HepG2 (cell line): ENCODE measurements around the gene MIR17HG. TPM values are rescaled to one million over a fixed set of nuclear protein-coding genes. Genes with fewer than 3 reads are reported as not detected.
A peak's percentile ranks its signal among the peaks of the same experiment; 100 is the strongest.

Experiments
- ATAC-seq: fragments of 200-7000 bp; cut with Tn5 transposase; 3 replicates; pipeline ENCODE4 v1.9.1; 2020; ENCODE audit warnings: mild to moderate bottlenecking, moderate library complexity
- BruUV-seq: library from RNA; stranded (reverse); fragments of 400-500 nt; replicated peaks from 2 replicates; lab custom pipeline; 2021; lab: Mats Ljungman, UMichigan
- CTCF ChIA-PET: fragments of 300-600 bp; formaldehyde crosslinking; extraction: SDS; loops from one replicate; lab custom pipeline; 2021; ENCODE audit warnings: low total read pairs, inconsistent platforms, low intra/inter-chr PET ratio; lab: Yijun Ruan, JAX
- POLR2A ChIA-PET: fragments of 350-600 bp; sonication (Branson Sonifier 250); formaldehyde crosslinking; loops from one replicate; lab custom pipeline; 2020; ENCODE audit warnings: antibody characterized with exemption, inconsistent platforms; lab: Yijun Ruan, JAX
- DNase-seq: peaks from one replicate; pipeline ENCODE4 v3.0.0-alpha.2; 2015; ENCODE audit warnings: low spot score
- FAIRE-seq: peaks from 3 replicates; lab custom pipeline; 2011; peaks lifted over from hg19 to GRCh38; lab: Jason Lieb, UNC
- H2AFZ ChIP-seq: one replicate; pipeline ENCODE4 v1.6.1; 2011; ENCODE audit warnings: low read length, inconsistent platforms
- H3K27ac ChIP-seq: fragments of 300-600 bp; 3 replicates; pipeline ENCODE4 v1.8.0; 2011; ENCODE audit warnings: mixed run types, mild to moderate bottlenecking, mixed read lengths, low read length, inconsistent platforms; ENCODE audit not compliant: insufficient read depth; ENCODE audit errors: extremely low read length
- H3K27me3 ChIP-seq, 2 experiments: fragments of 200-600 bp in 1 of 2; 2 replicates in 1 of 2; 3 replicates in 1 of 2; pipeline versions ENCODE4 v1.6.0 to v1.8.0; 2011; ENCODE audit warnings: low read length in 2 of 2, mild to moderate bottlenecking in 2 of 2, moderate library complexity in 2 of 2, inconsistent platforms in 1 of 2; ENCODE audit not compliant: insufficient read depth in 2 of 2, control insufficient read depth in 1 of 2
- H3K36me3 ChIP-seq, 2 experiments: fragments of 200-600 bp in 1 of 2; replicated peaks in 1 of 2; 2 replicates in 1 of 2; 3 replicates in 1 of 2; pipeline versions ENCODE4 v1.5.1 to v1.8.0; 2011; ENCODE audit warnings: low read length in 2 of 2, inconsistent platforms in 1 of 2; ENCODE audit not compliant: insufficient read depth in 2 of 2, control insufficient read depth in 1 of 2
- H3K4me1 ChIP-seq: 2 replicates; pipeline ENCODE4 v1.5.1; 2012; ENCODE audit warnings: low read length, inconsistent platforms; ENCODE audit not compliant: insufficient read depth
- H3K4me2 ChIP-seq: 2 replicates; pipeline ENCODE4 v1.6.0; 2011; ENCODE audit warnings: low read depth, low read length, inconsistent platforms
- H3K4me3 ChIP-seq, 3 experiments: fragments of 200-600 bp in 1 of 3; sonication (generic), shearing (Covaris generic) in 1 of 3; replicated peaks in 1 of 3; 2 replicates each; pipeline ENCODE4 v1.5.1; 2011 to 2016; ENCODE audit warnings: low read length in 3 of 3, inconsistent platforms in 2 of 3, low read depth in 2 of 3, mild to moderate bottlenecking in 2 of 3, control low read depth in 1 of 3, mixed read lengths in 1 of 3; ENCODE audit not compliant: insufficient read depth in 1 of 3
- H3K79me2 ChIP-seq: one replicate; pipeline ENCODE4 v1.6.1; 2011; ENCODE audit warnings: low read length, inconsistent platforms; ENCODE audit not compliant: insufficient read depth
- H3K9ac ChIP-seq: 2 replicates; pipeline ENCODE4 v1.6.0; 2011; ENCODE audit warnings: mild to moderate bottlenecking, low read depth, low read length, inconsistent platforms; ENCODE audit not compliant: insufficient read depth
- H3K9me3 ChIP-seq: 2 replicates; pipeline ENCODE4 v1.5.1; 2012; ENCODE audit warnings: mild to moderate bottlenecking, low read length
- H4K20me1 ChIP-seq: 2 replicates; pipeline ENCODE4 v1.6.0; 2011; ENCODE audit warnings: inconsistent platforms, mild to moderate bottlenecking, low read length, moderate library complexity; ENCODE audit not compliant: insufficient read depth
- ARID3A ChIP-seq: IDR thresholded peaks from 2 replicates; pipeline ENCODE4 v1.6.1; 2012; ENCODE audit warnings: low read depth, low read length, improper control_type of control experiment
- CC2D1A ChIP-seq: sonication (generic); formaldehyde crosslinking; IDR thresholded peaks from 2 replicates; pipeline ENCODE4 v1.8.1; 2023; ENCODE audit warnings: mild to moderate bottlenecking, missing genetic modification reagents
- ELF4 ChIP-seq: sonication (generic); formaldehyde crosslinking; IDR thresholded peaks from 2 replicates; pipeline ENCODE4 v1.5.0; 2020; ENCODE audit warnings: missing genetic modification reagents, mild to moderate bottlenecking, moderate library complexity, borderline replicate concordance
- KLF16 ChIP-seq, 2 experiments: sonication (generic) in 1 of 2; formaldehyde crosslinking in 1 of 2; IDR thresholded peaks; 2 replicates each; pipeline versions ENCODE4 v1.6.1 to v1.8.0; 2016 to 2023; ENCODE audit warnings: missing genetic modification reagents in 2 of 2, missing compliant biosample characterization in 1 of 2
- NONO ChIP-seq, 2 experiments: fragments of 450-650 bp in 1 of 2; sonication (generic) in 1 of 2; formaldehyde crosslinking in 1 of 2; IDR thresholded peaks in 1 of 2; conservative IDR thresholded peaks in 1 of 2; 2 replicates each; pipeline versions ENCODE4 v1.6.1 to v1.8.0; 2017 to 2022; ENCODE audit warnings: mild to moderate bottlenecking in 1 of 2, missing genetic modification reagents in 1 of 2, moderate library complexity in 1 of 2
- NPAS2 ChIP-seq: sonication (generic); formaldehyde crosslinking; IDR thresholded peaks from 2 replicates; pipeline ENCODE4 v1.8.0; 2022; ENCODE audit warnings: mild to moderate bottlenecking, missing genetic modification reagents, borderline replicate concordance
- PHB2 ChIP-seq: fragments of 450-650 bp; IDR thresholded peaks from 2 replicates; pipeline ENCODE4 v1.6.1; 2018; ENCODE audit not compliant: partially characterized antibody
- SMAD3 ChIP-seq: sonication (generic); formaldehyde crosslinking; IDR thresholded peaks from 2 replicates; pipeline ENCODE4 v1.4.0; 2020; ENCODE audit warnings: missing genetic modification reagents
- SNAPC5 ChIP-seq: sonication (generic); formaldehyde crosslinking; IDR thresholded peaks from 2 replicates; pipeline ENCODE4 v1.8.1; 2023; ENCODE audit warnings: mild to moderate bottlenecking, missing genetic modification reagents, borderline replicate concordance
- ZGPAT ChIP-seq: IDR thresholded peaks from 2 replicates; pipeline ENCODE4 v1.6.1; 2016; ENCODE audit warnings: mild to moderate bottlenecking
- ZNF292 ChIP-seq: sonication (generic); formaldehyde crosslinking; IDR thresholded peaks from 2 replicates; pipeline ENCODE4 v1.8.1; 2022; ENCODE audit warnings: mild to moderate bottlenecking, low read depth, missing genetic modification reagents, borderline replicate concordance
- ZNF382 ChIP-seq: sonication (generic); formaldehyde crosslinking; IDR thresholded peaks from 2 replicates; pipeline ENCODE4 v1.5.0; 2020; ENCODE audit warnings: missing genetic modification reagents, mild to moderate bottlenecking, borderline replicate concordance
- ZNF850 ChIP-seq: sonication (generic); formaldehyde crosslinking; conservative IDR thresholded peaks from 2 replicates; pipeline ENCODE4 v1.9.0; 2021; ENCODE audit warnings: mild to moderate bottlenecking, missing genetic modification reagents
- WGBS: methylation state at CpG from one replicate; pipeline ENCODE4 v1.1.6; 2017; ENCODE audit warnings: low lambda C conversion rate; 5-methylcytosine and 5-hydroxymethylcytosine counted together
- in situ Hi-C: cut with HindIII; loops from 2 replicates; pipeline ENCODE4 v1.10.0; 2017; ENCODE audit warnings: low pct_unique_long_range_greater_than_20kb; ENCODE audit not compliant: extremely low pct_ligation_motif_present
- intact Hi-C: fragments of 100-400 bp; cut with micrococcal nuclease; formaldehyde crosslinking; loops from one replicate; pipeline ENCODE4 v1.10.0; 2022; ENCODE audit not compliant: unreplicated experiment
- polyA plus RNA-seq, 8 experiments: library from polyadenylated mRNA; depleted of rRNA in 3 of 8; stranded (reverse) in 7 of 8; unstranded in 1 of 8; fragments of >200 nt; fragmentation: Illumina TruSeq in 4 of 8; extraction: Trizol in 4 of 8; gene quantifications; 2 replicates each; pipeline versions ENCODE4 v1.2.1 to v1.2.3, GENCODE V29; 2011 to 2016; ENCODE audit warnings: low read depth in 4 of 8, missing spikeins in 1 of 8, mixed read lengths in 1 of 8; ENCODE audit not compliant: insufficient read depth in 1 of 8
- total RNA-seq, 5 experiments: library from RNA; depleted of rRNA; stranded (reverse); fragments of >200 nt; fragmentation: Illumina TruSeq; extraction: Trizol; gene quantifications; 2 replicates each; pipeline ENCODE4 v1.2.3, GENCODE V29; 2016; ENCODE audit warnings: low read depth in 1 of 5
- TF ChIP-seq, protein P1 (sequence below): sonication (generic); formaldehyde crosslinking; IDR thresholded peaks from 2 replicates; pipeline ENCODE4 v1.4.0; 2020; ENCODE audit warnings: mild to moderate bottlenecking, missing genetic modification reagents

MIR17HG gene
- total and polyA plus RNA-seq, 2 of the 13 experiments (the other 11 are each of a cell fraction or from before 2014, with no cell fraction given) = 2.5 to 12.3 TPM

DNA sequence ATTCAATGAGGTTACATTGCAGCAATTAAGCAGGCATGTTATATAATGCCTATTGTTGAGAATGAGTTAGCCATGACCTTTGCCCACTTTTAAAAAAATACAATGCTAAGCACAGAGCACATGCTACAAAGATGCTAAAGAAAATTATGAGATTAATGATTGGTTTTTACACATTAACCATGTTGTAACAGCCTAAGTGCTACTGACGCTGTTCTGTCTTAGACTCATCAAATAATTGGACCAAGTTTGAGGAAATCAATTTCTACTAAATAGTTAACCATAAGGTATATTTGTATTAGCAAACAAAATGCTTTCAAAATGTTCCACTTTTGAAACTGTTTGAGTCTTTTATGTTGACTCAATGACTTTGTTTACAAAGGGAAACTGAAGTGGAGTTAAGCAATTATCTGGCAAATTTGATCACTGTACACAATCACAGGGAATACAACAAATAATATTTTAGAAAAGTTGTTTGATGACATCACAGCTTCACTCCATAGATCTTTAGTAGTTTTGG lies 14.3 kb downstream of the MIR17HG start (continued):
- TF ChIP-seq, protein P1, sequence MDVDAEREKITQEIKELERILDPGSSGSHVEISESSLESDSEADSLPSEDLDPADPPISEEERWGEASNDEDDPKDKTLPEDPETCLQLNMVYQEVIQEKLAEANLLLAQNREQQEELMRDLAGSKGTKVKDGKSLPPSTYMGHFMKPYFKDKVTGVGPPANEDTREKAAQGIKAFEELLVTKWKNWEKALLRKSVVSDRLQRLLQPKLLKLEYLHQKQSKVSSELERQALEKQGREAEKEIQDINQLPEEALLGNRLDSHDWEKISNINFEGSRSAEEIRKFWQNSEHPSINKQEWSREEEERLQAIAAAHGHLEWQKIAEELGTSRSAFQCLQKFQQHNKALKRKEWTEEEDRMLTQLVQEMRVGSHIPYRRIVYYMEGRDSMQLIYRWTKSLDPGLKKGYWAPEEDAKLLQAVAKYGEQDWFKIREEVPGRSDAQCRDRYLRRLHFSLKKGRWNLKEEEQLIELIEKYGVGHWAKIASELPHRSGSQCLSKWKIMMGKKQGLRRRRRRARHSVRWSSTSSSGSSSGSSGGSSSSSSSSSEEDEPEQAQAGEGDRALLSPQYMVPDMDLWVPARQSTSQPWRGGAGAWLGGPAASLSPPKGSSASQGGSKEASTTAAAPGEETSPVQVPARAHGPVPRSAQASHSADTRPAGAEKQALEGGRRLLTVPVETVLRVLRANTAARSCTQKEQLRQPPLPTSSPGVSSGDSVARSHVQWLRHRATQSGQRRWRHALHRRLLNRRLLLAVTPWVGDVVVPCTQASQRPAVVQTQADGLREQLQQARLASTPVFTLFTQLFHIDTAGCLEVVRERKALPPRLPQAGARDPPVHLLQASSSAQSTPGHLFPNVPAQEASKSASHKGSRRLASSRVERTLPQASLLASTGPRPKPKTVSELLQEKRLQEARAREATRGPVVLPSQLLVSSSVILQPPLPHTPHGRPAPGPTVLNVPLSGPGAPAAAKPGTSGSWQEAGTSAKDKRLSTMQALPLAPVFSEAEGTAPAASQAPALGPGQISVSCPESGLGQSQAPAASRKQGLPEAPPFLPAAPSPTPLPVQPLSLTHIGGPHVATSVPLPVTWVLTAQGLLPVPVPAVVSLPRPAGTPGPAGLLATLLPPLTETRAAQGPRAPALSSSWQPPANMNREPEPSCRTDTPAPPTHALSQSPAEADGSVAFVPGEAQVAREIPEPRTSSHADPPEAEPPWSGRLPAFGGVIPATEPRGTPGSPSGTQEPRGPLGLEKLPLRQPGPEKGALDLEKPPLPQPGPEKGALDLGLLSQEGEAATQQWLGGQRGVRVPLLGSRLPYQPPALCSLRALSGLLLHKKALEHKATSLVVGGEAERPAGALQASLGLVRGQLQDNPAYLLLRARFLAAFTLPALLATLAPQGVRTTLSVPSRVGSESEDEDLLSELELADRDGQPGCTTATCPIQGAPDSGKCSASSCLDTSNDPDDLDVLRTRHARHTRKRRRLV (CRISPR knock-in tag) = no peak
- TF ChIP-seq NONO (IDR thresholded peaks at IDR 0.05) = no peak
- no peak for TF ChIP-seq NONO (CRISPR knock-in tag; conservative IDR thresholded peaks at IDR 0.05)
- no peak for TF ChIP-seq SNAPC5
- no peak for TF ChIP-seq NPAS2 (CRISPR knock-in tag)
- peak; percentile 83 for TF ChIP-seq SMAD3 (CRISPR knock-in tag)
- TF ChIP-seq KLF16 (CRISPR knock-in tag; IDR thresholded peaks at IDR 0.05) = peak in 1 of 2 experiments; percentile 74; a peak in 1 of 4 replicates
- TF ChIP-seq PHB2 = no peak

DNA sequence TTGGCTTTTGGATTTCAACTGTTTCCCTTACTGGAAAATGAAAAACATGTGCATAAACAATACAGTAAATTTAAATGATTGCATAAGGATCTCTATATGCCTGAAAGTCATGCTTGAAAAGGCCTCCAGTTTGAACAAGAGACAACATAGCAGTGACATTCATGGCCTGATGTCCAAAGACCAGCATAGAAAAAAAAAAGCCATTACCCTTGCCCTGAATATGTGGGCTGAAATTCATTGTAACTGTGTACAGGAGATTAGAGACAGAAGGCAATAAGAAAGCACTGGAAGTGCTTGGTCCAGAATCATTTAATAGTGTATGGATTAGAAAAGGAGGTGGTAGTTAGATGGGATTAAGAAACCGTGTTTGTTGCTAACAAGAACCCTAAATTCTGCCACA lies 15.4 kb downstream of the MIR17HG start:
- Histone ChIP-seq H3K9me3 (no peaks in the 10 kb centered on the region), H3K27me3 (no peaks in the 10 kb centered on the region), H3K9ac (no peak overlapping the region), H3K79me2 (no peaks in the 10 kb centered on the region), H2AFZ (no peak overlapping the region), H3K4me2 (peak overlapping the region; percentile 50), H3K4me3 (peak overlapping the region in 1 of 3 experiments; percentile 17; a peak in 1 of 6 replicates), H4K20me1 (no peaks in the 10 kb centered on the region), H3K27ac (peak overlapping the region; percentile 82), H3K36me3 (no peaks in the 10 kb centered on the region; a peak in 1 of 5 replicates), H3K4me1 (peaks cover 60% of the 10 kb centered on the region)
- no TSS peak for BruUV-seq
- DNase-seq = peak; percentile 71
- peak; percentile 56 for FAIRE-seq
- in situ Hi-C loops = no loop called here
- peak; percentile 51 for ATAC-seq
- 24% methylated on average over 1 of the region's 1 CpG for WGBS
- POLR2A ChIA-PET = no interaction called here
- CTCF ChIA-PET = no interaction called here
- intact Hi-C loops = loop anchor here (1.0 to 2.0 kb wide), 2 partner anchors 10 to 14 kb away; no protein-coding TSS in a partner anchor
- TF ChIP-seq ZNF292 (CRISPR knock-in tag) = no peak
- peak; percentile 85 for TF ChIP-seq ARID3A
- no peak for TF ChIP-seq ZNF382 (CRISPR knock-in tag)
- TF ChIP-seq ELF4 = no peak
- TF ChIP-seq CC2D1A (CRISPR knock-in tag) = no peak
- no peak for TF ChIP-seq ZNF850
- TF ChIP-seq ZGPAT (CRISPR knock-in tag) = peak; percentile 32; the same call in 1 of the 2 replicates
